ENCODE measurements around the gene SPATS2.

DNA sequence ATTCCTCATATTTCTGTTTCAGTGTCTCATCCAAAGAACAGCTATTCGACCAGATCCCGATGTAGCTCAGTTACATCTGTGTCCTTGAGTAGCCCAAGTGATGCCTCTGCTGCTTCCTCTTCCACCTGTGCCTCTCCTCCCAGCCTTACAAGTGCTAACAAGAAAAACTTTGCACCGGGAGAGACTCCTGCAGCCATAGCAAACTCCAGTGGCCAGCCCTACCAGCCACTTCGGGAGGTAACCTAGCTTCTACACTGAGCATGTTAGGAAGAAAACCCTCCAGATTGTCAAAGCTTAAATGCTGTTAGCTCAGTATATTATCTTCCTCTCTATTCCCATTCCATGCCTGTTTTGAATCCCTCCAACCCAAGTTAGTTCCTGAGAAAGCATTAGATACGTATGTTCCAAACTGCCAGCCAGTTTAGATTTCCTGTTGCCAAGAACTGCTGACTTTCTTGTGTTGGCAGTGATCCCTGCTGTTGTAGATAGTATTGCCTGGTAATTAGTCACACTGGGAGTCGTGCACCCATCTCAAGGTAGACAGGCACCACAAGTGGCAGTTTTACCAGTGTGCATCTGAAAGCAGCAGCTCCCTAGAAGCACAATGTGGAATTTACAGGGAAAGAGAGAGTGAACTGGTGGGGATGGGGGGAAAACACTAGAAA, 157.5 kb downstream of the SPATS2 start:
- TF ChIP-seq, protein P1, sequence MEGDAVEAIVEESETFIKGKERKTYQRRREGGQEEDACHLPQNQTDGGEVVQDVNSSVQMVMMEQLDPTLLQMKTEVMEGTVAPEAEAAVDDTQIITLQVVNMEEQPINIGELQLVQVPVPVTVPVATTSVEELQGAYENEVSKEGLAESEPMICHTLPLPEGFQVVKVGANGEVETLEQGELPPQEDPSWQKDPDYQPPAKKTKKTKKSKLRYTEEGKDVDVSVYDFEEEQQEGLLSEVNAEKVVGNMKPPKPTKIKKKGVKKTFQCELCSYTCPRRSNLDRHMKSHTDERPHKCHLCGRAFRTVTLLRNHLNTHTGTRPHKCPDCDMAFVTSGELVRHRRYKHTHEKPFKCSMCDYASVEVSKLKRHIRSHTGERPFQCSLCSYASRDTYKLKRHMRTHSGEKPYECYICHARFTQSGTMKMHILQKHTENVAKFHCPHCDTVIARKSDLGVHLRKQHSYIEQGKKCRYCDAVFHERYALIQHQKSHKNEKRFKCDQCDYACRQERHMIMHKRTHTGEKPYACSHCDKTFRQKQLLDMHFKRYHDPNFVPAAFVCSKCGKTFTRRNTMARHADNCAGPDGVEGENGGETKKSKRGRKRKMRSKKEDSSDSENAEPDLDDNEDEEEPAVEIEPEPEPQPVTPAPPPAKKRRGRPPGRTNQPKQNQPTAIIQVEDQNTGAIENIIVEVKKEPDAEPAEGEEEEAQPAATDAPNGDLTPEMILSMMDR (IDR thresholded peaks at IDR 0.05), result no peak
- no peak for TF ChIP-seq POLR2A (IDR thresholded peaks at IDR 0.05)

All from lower leg skin (tissue), 3 donors.